ENCODE results near the gene NAPSA. TPM values are rescaled to one million over a fixed set of nuclear protein-coding genes. Genes with fewer than 3 reads are reported as not detected.

Gene NAPSA
- total and polyA plus RNA-seq, 9 of the 15 experiments (the other 6 are each of a cell fraction or from before 2014, with no cell fraction given) = 0.25 to 1.9 (median 0.69) TPM

GRCh38 chr19:50376166-50377050 lies 11.0 kb upstream of the NAPSA start, which contains the start of gene NR1H2 (continued):
- TF ChIP-seq MITF (IDR thresholded peaks at IDR 0.05) (no peak), ID3 (CRISPR knock-in tag; IDR thresholded peaks at IDR 0.05) (no peak), ID3 (tag; IDR thresholded peaks at IDR 0.05) (peak; percentile 65; the same call in 1 of the 2 replicates), GABPB2 (CRISPR knock-in tag; conservative IDR thresholded peaks at IDR 0.05) (no peak), DNMT1 (IDR thresholded peaks at IDR 0.05) (no peak), ETV1 (tag; conservative IDR thresholded peaks at IDR 0.05; ENCODE audit: low read depth) (peak; percentile 99), PREB (CRISPR knock-in tag; IDR thresholded peaks at IDR 0.05) (no peak), HSF4 (CRISPR knock-in tag; IDR thresholded peaks at IDR 0.05; ENCODE audit: borderline replicate concordance) (no peak), RBFOX2 (IDR thresholded peaks at IDR 0.05; ENCODE audit: low read depth, low read length) (peak; percentile 88), KDM2B (CRISPR knock-in tag; IDR thresholded peaks at IDR 0.05) (no peak), NFYB (IDR thresholded peaks at IDR 0.05; ENCODE audit: extremely low read depth, insufficient read length) (no peak), TSC22D4 (tag; IDR thresholded peaks at IDR 0.05) (no peak), BCOR (IDR thresholded peaks at IDR 0.05) (peak; percentile 78; the same call in 1 of the 2 replicates), SRF (CRISPR knock-in tag; IDR thresholded peaks at IDR 0.05) (peak in 1 of 2 experiments; percentile 69; a peak in 1 of 4 replicates), HMG20B (CRISPR knock-in tag; IDR thresholded peaks at IDR 0.05) (no peak), VEZF1 (CRISPR knock-in tag; IDR thresholded peaks at IDR 0.05) (peak; percentile 85), HMGN3 (IDR thresholded peaks at IDR 0.05; ENCODE audit: borderline replicate concordance, extremely low read depth, insufficient read length, low read depth, low read length) (no peak), NFRKB (IDR thresholded peaks at IDR 0.05; ENCODE audit: low read depth) (peak; percentile 59), ZBTB1 (CRISPR knock-in tag; IDR thresholded peaks at IDR 0.05; ENCODE audit: borderline replicate concordance, low read depth) (no peak), CBFB (CRISPR knock-in tag; IDR thresholded peaks at IDR 0.05) (no peak), TOE1 (IDR thresholded peaks at IDR 0.05; ENCODE audit: borderline replicate concordance) (peak; percentile 73; the same call in 1 of the 2 replicates), TOE1 (CRISPR knock-in tag; IDR thresholded peaks at IDR 0.05; ENCODE audit: borderline replicate concordance, low read depth) (no peak), ZNF311 (CRISPR knock-in tag; IDR thresholded peaks at IDR 0.05) (no peak), POLR2AphosphoS5 (IDR thresholded peaks at IDR 0.05; ENCODE audit: control insufficient read depth, insufficient read depth, low read depth, low read length) (peak; percentile 89)

All from K562 (cell line).